ENCODE measurements around the gene ATP2B2. TPM values are rescaled to one million over a fixed set of nuclear protein-coding genes. Genes with fewer than 3 reads are reported as not detected.
A peak's percentile ranks its signal among the peaks of the same experiment; 100 is the strongest.

The ATP2B2 gene
- total and polyA plus RNA-seq, 5 experiments from 2014 or later: not detected

- POLR2A ChIA-PET: interaction anchor here (0.6 kb wide), 1 partner anchor 146 kb away, joined by 6 read pairs; no protein-coding TSS in a partner anchor
- Mint-ChIP-seq H3K27me3 (peaks cover 0 to 10% (median 2%) of the 10 kb centered on the region in 5 donors), H3K36me3 (no peaks in the 10 kb centered on the region), H3K4me1 (peaks cover 13 to 25% (median 22%) of the 10 kb centered on the region in 4 donors), H3K27ac (peak overlapping the region in 2 of 10 donors; percentile 27 to 35), H3K4me3 (no peak overlapping the region), H3K9me3 (no peaks in the 10 kb centered on the region)
- DNase-seq (no peak), ATAC-seq (no peak)
Measured at GRCh38 chr3:10442151-10442795, 63.1 kb downstream of the ATP2B2 start.

DNA sequence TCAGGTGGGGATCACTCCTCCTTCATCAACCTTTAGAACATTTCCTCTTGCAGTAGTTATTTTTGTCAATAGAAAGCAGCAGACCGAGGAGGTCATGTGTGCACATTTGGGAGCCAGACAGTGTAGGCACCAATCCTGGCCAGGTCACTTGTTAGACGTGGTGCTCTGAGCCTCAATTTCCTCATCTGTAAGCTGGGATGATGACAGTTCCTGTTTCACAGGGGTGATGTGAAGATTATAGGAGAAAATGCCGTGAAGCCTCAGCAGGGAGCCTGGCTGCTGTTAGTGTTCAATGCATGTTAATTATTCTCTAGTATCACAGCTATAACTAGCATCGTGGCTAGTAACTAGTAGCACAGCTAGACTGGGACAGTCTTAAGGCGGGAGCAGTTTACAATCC is 64.7 kb downstream of the ATP2B2 start:
- POLR2A ChIA-PET: no interaction called here
- Mint-ChIP-seq H3K27ac (peak overlapping the region in 6 of 10 donors; percentile 15 to 84 (median 38)), H3K9me3 (no peaks in the 10 kb centered on the region), H3K27me3 (peaks cover 0 to 10% (median 2%) of the 10 kb centered on the region in 5 donors), H3K4me1 (peaks cover 23 to 36% (median 29%) of the 10 kb centered on the region in 4 donors), H3K4me3 (no peak overlapping the region), H3K36me3 (no peaks in the 10 kb centered on the region)
- no peak for DNase-seq
- no peak for ATAC-seq

DNA sequence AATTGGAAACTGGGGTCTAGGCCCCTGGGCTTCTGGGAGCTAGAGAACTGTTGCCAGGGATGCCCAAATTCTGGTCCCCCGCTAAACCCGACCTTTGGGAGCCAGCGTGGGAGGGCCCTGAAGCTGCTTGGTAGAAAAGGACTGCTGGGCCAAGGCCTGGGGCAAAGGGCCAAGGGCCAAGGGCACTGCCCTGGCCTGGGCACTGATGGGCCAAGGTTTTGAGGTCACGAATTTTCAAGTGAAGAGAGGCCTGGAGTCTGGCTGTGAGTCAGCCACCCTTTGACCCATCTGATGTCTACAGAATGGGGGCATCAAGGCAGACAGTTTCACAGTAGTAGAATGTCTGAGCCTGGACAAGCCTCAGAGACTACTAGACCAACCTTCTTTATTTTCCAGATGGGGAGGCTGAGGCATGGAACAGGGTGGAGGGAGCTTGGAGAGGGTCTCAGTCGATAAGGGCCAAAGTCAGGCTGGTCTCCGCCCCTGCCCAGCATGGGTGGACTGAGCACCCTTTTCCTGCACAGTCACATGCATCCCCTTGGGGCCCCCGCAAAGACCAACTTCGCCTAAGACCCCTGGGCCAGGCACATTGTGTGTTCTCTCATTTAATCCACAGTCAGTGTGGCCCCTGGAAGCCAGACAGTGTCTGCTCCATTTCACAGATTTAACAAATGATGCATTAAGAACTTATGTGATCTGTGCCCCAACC is 66.3 kb downstream of the ATP2B2 start:
- H3K4me3 Mint-ChIP-seq: no peak overlapping the region
- peaks cover 0 to 1% (median 0%) of the 10 kb centered on the region in 5 donors for H3K27me3 Mint-ChIP-seq
- no peak for DNase-seq
- POLR2A ChIA-PET: no interaction called here
- peak overlapping the region in 6 of 10 donors; percentile 20 to 79 (median 60) for H3K27ac Mint-ChIP-seq
- no peak for ATAC-seq
- H3K4me1 Mint-ChIP-seq: peaks cover 22 to 39% (median 29%) of the 10 kb centered on the region in 4 donors
- H3K36me3 Mint-ChIP-seq: no peaks in the 10 kb centered on the region
- no peaks in the 10 kb centered on the region for H3K9me3 Mint-ChIP-seq

DNA sequence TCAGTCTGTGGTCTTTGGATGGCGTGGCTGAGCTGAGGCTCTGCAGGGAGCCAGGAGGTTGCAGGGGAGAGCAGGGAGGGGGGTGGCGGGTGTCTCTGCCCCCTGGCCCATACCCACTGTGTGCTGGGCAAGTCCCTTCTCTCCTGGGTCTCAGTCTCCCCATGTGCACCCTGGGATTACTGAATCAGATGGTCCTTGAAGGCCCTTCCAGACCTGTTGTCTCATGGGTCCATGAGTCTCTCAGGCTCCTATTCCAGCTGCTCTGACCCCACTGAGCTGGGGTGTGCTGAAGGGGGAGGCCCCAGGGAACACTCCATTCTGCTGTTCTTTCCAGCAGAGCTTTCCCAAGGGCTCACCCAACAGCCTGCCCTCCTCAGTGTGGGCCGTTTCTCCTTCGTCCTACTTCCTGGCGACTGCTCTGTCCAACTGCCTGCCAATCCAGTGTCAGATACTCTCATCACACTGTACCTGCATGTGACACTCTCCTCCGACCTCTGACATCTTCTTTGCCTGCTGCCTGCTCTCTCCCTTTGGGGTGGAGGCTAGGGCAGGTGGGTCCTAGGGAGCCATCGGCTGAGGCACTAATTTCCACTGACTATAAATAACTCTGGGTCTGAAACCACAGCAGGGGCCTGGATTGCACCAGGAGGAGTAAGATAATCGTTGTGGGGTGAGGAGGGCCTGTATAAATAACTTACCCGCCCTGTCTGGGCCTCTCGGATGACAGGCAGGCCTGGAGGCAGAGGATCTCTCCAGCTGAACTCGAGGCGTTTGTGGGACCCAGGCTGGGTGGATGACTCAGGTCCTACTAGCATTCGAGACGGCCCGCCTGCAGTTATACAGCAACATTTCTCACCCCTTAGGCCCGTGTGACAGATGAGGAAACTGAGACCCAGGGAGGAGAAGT is 67.1 kb downstream of the ATP2B2 start:
- Mint-ChIP-seq H3K36me3 (no peaks in the 10 kb centered on the region), H3K9me3 (no peaks in the 10 kb centered on the region), H3K4me1 (peaks cover 23 to 42% (median 32%) of the 10 kb centered on the region in 4 donors), H3K27me3 (no peaks in the 10 kb centered on the region), H3K27ac (peak overlapping the region in 9 of 10 donors; percentile 35 to 91 (median 81)), H3K4me3 (peak overlapping the region in 6 of 10 donors; percentile 18 to 63 (median 48))
- ATAC-seq: no peak
- POLR2A ChIA-PET: interaction anchor here (1.3 to 1.7 kb wide), 2 partner anchors 14 to 43 kb away, joined by 5 to 6 read pairs; no protein-coding TSS in a partner anchor
- DNase-seq: no peak

DNA sequence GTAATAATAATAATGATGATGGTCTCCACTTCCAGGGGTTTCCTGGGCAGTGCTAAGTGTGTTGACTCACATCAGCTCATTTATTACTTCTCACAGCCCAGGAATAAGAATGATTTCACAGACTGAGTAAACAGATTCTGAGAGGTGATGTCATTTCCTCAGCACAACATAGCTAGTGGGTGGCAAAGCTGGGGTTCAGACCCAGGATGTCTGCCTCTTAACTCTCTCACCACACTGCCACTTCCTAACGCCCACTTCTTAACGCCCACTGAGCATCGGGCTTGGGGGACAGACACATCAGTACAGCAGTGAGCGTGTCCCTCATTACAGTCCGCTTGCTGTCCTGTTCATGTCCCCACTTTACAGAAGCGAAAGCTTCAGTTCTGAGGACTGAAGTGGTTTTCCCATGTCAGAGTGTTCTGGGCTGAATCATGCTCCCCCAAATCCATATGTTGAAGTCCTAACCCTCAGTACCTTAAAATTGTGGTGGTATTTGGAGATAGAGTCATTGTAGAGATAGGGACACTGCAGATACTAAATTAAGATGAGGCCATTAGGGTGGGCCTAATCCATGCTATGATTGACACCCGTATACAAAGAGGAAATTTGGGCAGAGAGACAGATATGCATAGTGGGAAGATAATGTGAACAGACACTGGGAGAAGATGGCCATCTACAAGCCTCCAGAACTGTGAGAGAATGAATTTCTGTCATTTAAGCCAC is 68.0 kb downstream of the ATP2B2 start:
- H3K27ac Mint-ChIP-seq: peak overlapping the region; percentile 35 to 91 (median 76)
- H3K4me3 Mint-ChIP-seq: peak overlapping the region in 9 of 10 donors; percentile 8 to 65 (median 62)
- H3K36me3 Mint-ChIP-seq: no peaks in the 10 kb centered on the region
- POLR2A ChIA-PET: interaction anchor here (0.6 to 1.7 kb wide), 4 partner anchors 15 to 172 kb away, joined by 3 to 6 read pairs (median 4); no protein-coding TSS in a partner anchor
- H3K4me1 Mint-ChIP-seq: peaks cover 21 to 42% (median 32%) of the 10 kb centered on the region in 4 donors
- no peaks in the 10 kb centered on the region for H3K27me3 Mint-ChIP-seq
- ATAC-seq (peak; percentile 95 to 98), DNase-seq (peak in 9 of 10 donors; percentile 32 to 83 (median 59))
- no peaks in the 10 kb centered on the region for H3K9me3 Mint-ChIP-seq

DNA sequence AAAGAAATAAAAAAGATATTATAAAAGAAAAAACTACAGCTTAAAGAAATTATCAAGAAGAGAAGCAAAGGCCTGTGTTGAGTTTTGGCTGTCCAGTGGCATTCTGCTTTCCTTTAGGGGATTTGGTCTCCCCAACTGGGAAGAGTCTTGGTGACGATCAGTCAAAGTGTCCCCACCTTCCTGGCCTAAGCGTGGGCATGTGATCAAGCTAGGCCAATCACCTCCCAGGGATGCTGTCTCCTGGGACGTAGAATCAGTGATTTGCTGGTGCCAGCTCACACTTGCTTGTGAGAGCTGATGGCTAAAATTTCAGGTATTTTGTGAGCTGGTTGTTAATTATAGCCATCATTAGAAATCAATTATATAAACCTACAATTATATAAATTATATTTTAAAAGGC is 69.5 kb downstream of the ATP2B2 start:
- no peaks in the 10 kb centered on the region for H3K36me3 Mint-ChIP-seq
- no peaks in the 10 kb centered on the region for H3K27me3 Mint-ChIP-seq
- H3K4me1 Mint-ChIP-seq: peaks cover 21 to 39% (median 32%) of the 10 kb centered on the region in 4 donors
- H3K4me3 Mint-ChIP-seq: no peak overlapping the region
- POLR2A ChIA-PET: no interaction called here
- DNase-seq: no peak
- peak overlapping the region in 2 of 10 donors; percentile 69 to 86 for H3K27ac Mint-ChIP-seq
- no peaks in the 10 kb centered on the region for H3K9me3 Mint-ChIP-seq
- ATAC-seq: no peak

GRCh38 chr3:10434938-10435336 is 70.4 kb downstream of the ATP2B2 start:
- no peaks in the 10 kb centered on the region for H3K9me3 Mint-ChIP-seq
- no peaks in the 10 kb centered on the region for H3K36me3 Mint-ChIP-seq
- DNase-seq (no peak), ATAC-seq (no peak)
- POLR2A ChIA-PET: no interaction called here
- H3K4me1 Mint-ChIP-seq: peaks cover 15 to 31% (median 27%) of the 10 kb centered on the region in 4 donors
- H3K27ac Mint-ChIP-seq: no peak overlapping the region
- no peak overlapping the region for H3K4me3 Mint-ChIP-seq
- H3K27me3 Mint-ChIP-seq: no peaks in the 10 kb centered on the region

- DNase-seq (no peak), ATAC-seq (no peak)
- Mint-ChIP-seq H3K36me3 (no peaks in the 10 kb centered on the region), H3K4me3 (peak overlapping the region in 2 of 10 donors; percentile 26 to 51), H3K27ac (peak overlapping the region in 6 of 10 donors; percentile 26 to 75 (median 60)), H3K9me3 (no peaks in the 10 kb centered on the region), H3K4me1 (peaks cover 17 to 31% (median 27%) of the 10 kb centered on the region in 4 donors), H3K27me3 (peaks cover 0 to 4% (median 0%) of the 10 kb centered on the region in 5 donors)
- POLR2A ChIA-PET: no interaction called here
Measured at GRCh38 chr3:10434144-10434937, 71.0 kb downstream of the ATP2B2 start.

- Mint-ChIP-seq H3K9me3 (no peaks in the 10 kb centered on the region), H3K27ac (no peak overlapping the region), H3K36me3 (no peaks in the 10 kb centered on the region), H3K27me3 (peaks cover 0 to 10% (median 0%) of the 10 kb centered on the region in 5 donors), H3K4me1 (peaks cover 12 to 24% (median 22%) of the 10 kb centered on the region in 4 donors), H3K4me3 (no peak overlapping the region)
- ATAC-seq: no peak
- POLR2A ChIA-PET: no interaction called here
- DNase-seq: no peak
Measured at GRCh38 chr3:10432931-10433330, 72.5 kb downstream of the ATP2B2 start.

- DNase-seq (no peak), ATAC-seq (no peak)
- Mint-ChIP-seq H3K27ac (no peak overlapping the region), H3K36me3 (no peaks in the 10 kb centered on the region), H3K9me3 (no peaks in the 10 kb centered on the region), H3K4me3 (no peak overlapping the region), H3K4me1 (peaks cover 9 to 18% (median 16%) of the 10 kb centered on the region in 4 donors), H3K27me3 (peaks cover 0 to 14% (median 0%) of the 10 kb centered on the region in 5 donors)
- POLR2A ChIA-PET: no interaction called here
Measured at GRCh38 chr3:10432156-10432845, 73.1 kb downstream of the ATP2B2 start.

DNA sequence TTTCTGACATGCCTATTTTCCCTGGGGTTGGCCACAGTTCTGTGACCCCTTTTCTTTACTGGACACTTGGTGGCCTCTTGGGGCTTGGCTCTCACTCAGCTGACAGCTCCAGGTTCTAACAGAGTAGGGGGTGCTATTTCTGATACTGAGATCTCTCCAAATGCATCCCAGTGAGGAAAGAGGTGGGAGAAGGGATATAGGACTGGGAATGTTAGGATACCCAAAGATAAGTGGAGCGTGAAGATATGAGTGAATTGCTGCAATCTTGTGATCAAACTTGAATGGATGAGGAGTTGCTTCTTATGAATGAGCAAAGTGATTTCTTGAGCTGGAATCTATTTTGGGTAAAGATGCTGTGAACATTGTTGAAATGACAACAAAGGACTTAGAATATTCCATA is 74.6 kb downstream of the ATP2B2 start:
- Mint-ChIP-seq H3K27me3 (peaks cover 0 to 14% (median 0%) of the 10 kb centered on the region in 5 donors), H3K36me3 (no peaks in the 10 kb centered on the region), H3K4me3 (no peak overlapping the region), H3K4me1 (peaks cover 4 to 7% (median 6%) of the 10 kb centered on the region in 4 donors), H3K9me3 (no peaks in the 10 kb centered on the region), H3K27ac (no peak overlapping the region)
- DNase-seq (no peak), ATAC-seq (no peak)
- POLR2A ChIA-PET: no interaction called here

Measured in naive thymus-derived CD8-positive, alpha-beta T cell (primary cell).